Cardiac septum (tissue), 1 donor: ENCODE results near the gene KBTBD12. TPM values are rescaled to one million over a fixed set of nuclear protein-coding genes. Genes with fewer than 3 reads are reported as not detected.

Experiments used
- DNase-seq: peaks from one replicate; pipeline ENCODE4 v3.0.0-alpha.2; 2020; ENCODE audit warnings: low spot score
- intact Hi-C: fragments of 100-400 bp; cut with DNase I; formaldehyde crosslinking; loops from one replicate; pipeline ENCODE4 v1.14.0; 2022
- total RNA-seq: library from RNA; stranded (reverse); fragmentation: NEBNext Ultra II Directional; extraction: Animal tissue kit (Norgen Biotek cat#: 25700); gene quantifications from one replicate; pipeline ENCODE4 v1.2.1, GENCODE V29; 2021
- donor health status: DM: no; HTN: no; CAD: no.

KBTBD12 gene
- total RNA-seq, 1 donor from 2014 or later, result 36.6 TPM

GRCh38 chr3:127940116-127940515 is 25.1 kb downstream of the KBTBD12 start:
- no peak for DNase-seq
- intact Hi-C loops, result no loop called here

GRCh38 chr3:127942613-127943012 is 27.6 kb downstream of the KBTBD12 start:
- DNase-seq, result no peak
- intact Hi-C loops, result no loop called here

GRCh38 chr3:127948211-127948610 is 33.2 kb downstream of the KBTBD12 start:
- no peak for DNase-seq
- intact Hi-C loops, result no loop called here

- no peak for DNase-seq
- intact Hi-C loops, result no loop called here
These were observed 34.5 kb downstream of the KBTBD12 start for GRCh38 chr3:127949446-127950055.

- intact Hi-C loops, result no loop called here
- no peak for DNase-seq
These were observed 36.2 kb downstream of the KBTBD12 start for GRCh38 chr3:127951276-127951675.

GRCh38 chr3:127953091-127954035 is 38.3 kb downstream of the KBTBD12 start:
- DNase-seq, result no peak
- intact Hi-C loops, result loop anchor here (2.0 kb wide), 1 partner anchor 37 kb away; no protein-coding TSS in a partner anchor

- peak; percentile 82 for DNase-seq
- intact Hi-C loops, result loop anchor here (2.0 kb wide), 1 partner anchor 38 kb away; no protein-coding TSS in a partner anchor
These were observed 39.6 kb downstream of the KBTBD12 start for GRCh38 chr3:127954640-127955039.

- intact Hi-C loops, result loop anchor here (2.0 kb wide), 1 partner anchor 39 kb away; no protein-coding TSS in a partner anchor
These were observed 40.7 kb downstream of the KBTBD12 start for GRCh38 chr3:127955728-127956127.

GRCh38 chr3:127959041-127959440 is 44.0 kb downstream of the KBTBD12 start:
- no peak for DNase-seq
- intact Hi-C loops, result no loop called here

More at GRCh38 chr3:127955728-127956127, 40.7 kb downstream of the KBTBD12 start:
- DNase-seq, result no peak

GRCh38 chr3:127959873-127960272 is 44.8 kb downstream of the KBTBD12 start:
- intact Hi-C loops, result loop anchor here (5.0 kb wide), 1 partner anchor 263 kb away; no protein-coding TSS in a partner anchor

GRCh38 chr3:127960421-127960965 is 45.5 kb downstream of the KBTBD12 start:
- DNase-seq, result no peak
- intact Hi-C loops, result loop anchor here (5.0 kb wide), 1 partner anchor 263 kb away; no protein-coding TSS in a partner anchor

More at GRCh38 chr3:127959873-127960272, 44.8 kb downstream of the KBTBD12 start:
- no peak for DNase-seq

- intact Hi-C loops, result loop anchor here (5.0 kb wide), 1 partner anchor 264 kb away; no protein-coding TSS in a partner anchor
These were observed 46.1 kb downstream of the KBTBD12 start for GRCh38 chr3:127961124-127961523.

GRCh38 chr3:127961963-127962362 is 46.9 kb downstream of the KBTBD12 start:
- intact Hi-C loops, result loop anchor here (5.0 kb wide), 1 partner anchor 265 kb away; no protein-coding TSS in a partner anchor
- no peak for DNase-seq

More at GRCh38 chr3:127961124-127961523, 46.1 kb downstream of the KBTBD12 start:
- no peak for DNase-seq

- intact Hi-C loops, result loop anchor here (5.0 kb wide), 1 partner anchor 266 kb away; no protein-coding TSS in a partner anchor
- DNase-seq, result no peak
These were observed 47.9 kb downstream of the KBTBD12 start for GRCh38 chr3:127962937-127963336.

GRCh38 chr3:127964053-127964452 is 49.0 kb downstream of the KBTBD12 start:
- DNase-seq, result no peak
- intact Hi-C loops, result loop anchor here (5.0 kb wide), 1 partner anchor 267 kb away; no protein-coding TSS in a partner anchor

GRCh38 chr3:127964816-127965215 is 49.8 kb downstream of the KBTBD12 start:
- no peak for DNase-seq
- intact Hi-C loops, result loop anchor here (5.0 kb wide), 2 partner anchors 203 to 268 kb away; no protein-coding TSS in a partner anchor

GRCh38 chr3:127967316-127967715 is 52.3 kb downstream of the KBTBD12 start:
- no peak for DNase-seq
- intact Hi-C loops, result loop anchor here (5.0 kb wide), 1 partner anchor 205 kb away; no protein-coding TSS in a partner anchor

GRCh38 chr3:127970966-127971592 is 56.0 kb downstream of the KBTBD12 start:
- DNase-seq, result no peak
- intact Hi-C loops, result loop anchor here (5.0 to 10.0 kb wide), 3 partner anchors 279 to 396 kb away; no protein-coding TSS in a partner anchor

- intact Hi-C loops, result loop anchor here (5.0 to 10.0 kb wide), 3 partner anchors 282 to 399 kb away; no protein-coding TSS in a partner anchor
- DNase-seq, result no peak
These were observed 59.2 kb downstream of the KBTBD12 start for GRCh38 chr3:127974226-127974625.
